Natural killer cell (primary cell): ENCODE results near the gene ELMO3. TPM values are rescaled to one million over a fixed set of nuclear protein-coding genes. Genes with fewer than 3 reads are reported as not detected.

ENCODE experiments used
- ATAC-seq, 3 donors: fragments of 150-1000 bp in 2 of 3; fragments of 200-7000 bp in 1 of 3; cut with Tn5 transposase; 1 replicate in 1 of 3; 2 replicates in 2 of 3; pipeline ENCODE4 v1.10.0; 2021; ENCODE audit warnings: mild to moderate bottlenecking in 2 of 3, moderate library complexity in 2 of 3
- DNase-seq, 2 donors: peaks; one replicate each; pipeline versions ENCODE4 v3.0.0 to v3.0.0-alpha.2; 2013 to 2021; ENCODE audit warnings: mixed read lengths in 1 of 2
- H3K27ac ChIP-seq: one replicate; pipeline ENCODE4 v1.5.1; 2013; ENCODE audit warnings: mild to moderate bottlenecking, low read length
- H3K27me3 ChIP-seq: one replicate; pipeline ENCODE4 v1.6.1; 2013; ENCODE audit warnings: low read length; ENCODE audit not compliant: control insufficient read depth, insufficient read depth
- H3K36me3 ChIP-seq: one replicate; pipeline ENCODE4 v1.6.1; 2013; ENCODE audit warnings: low read length; ENCODE audit not compliant: control insufficient read depth, insufficient read depth
- H3K4me1 ChIP-seq: one replicate; pipeline ENCODE4 v1.6.1; 2013; ENCODE audit warnings: low read length; ENCODE audit not compliant: control insufficient read depth, insufficient read depth
- H3K4me3 ChIP-seq: one replicate; pipeline ENCODE4 v1.5.1; 2013; ENCODE audit warnings: low read length
- H3K9me3 ChIP-seq: one replicate; pipeline ENCODE4 v1.6.1; 2013; ENCODE audit warnings: low read length; ENCODE audit not compliant: control insufficient read depth, insufficient read depth
- H3K27ac Mint-ChIP-seq, 2 donors: one replicate each; pipeline ENCODE4 v1.8.0; 2022; ENCODE audit warnings: mild to moderate bottlenecking in 2 of 2, mixed read lengths in 2 of 2, moderate library complexity in 1 of 2
- H3K27me3 Mint-ChIP-seq, 2 donors: one replicate each; pipeline ENCODE4 v1.8.0; 2022; ENCODE audit warnings: low read depth in 2 of 2, mixed read lengths in 2 of 2
- H3K36me3 Mint-ChIP-seq: one replicate; pipeline ENCODE4 v1.8.0; 2022; ENCODE audit warnings: mixed read lengths
- H3K4me1 Mint-ChIP-seq, 2 donors: one replicate each; pipeline ENCODE4 v1.8.0; 2022; ENCODE audit warnings: mixed read lengths in 2 of 2
- H3K4me3 Mint-ChIP-seq: one replicate; pipeline ENCODE4 v1.8.0; 2022; ENCODE audit warnings: mild to moderate bottlenecking, moderate library complexity, mixed read lengths
- H3K9me3 Mint-ChIP-seq, 2 donors: one replicate each; pipeline ENCODE4 v1.8.0; 2022; ENCODE audit warnings: mixed read lengths in 2 of 2
- CTCF ChIP-seq: fragments of 200-600 bp; IDR thresholded peaks from one replicate; pipeline ENCODE4 v1.8.0; 2022; ENCODE audit warnings: antibody characterized with exemption
- WGBS: methylation state at CpG from one replicate; pipeline ENCODE4 v1.1.7; 2013; ENCODE audit warnings: missing lambda C conversion rate; ENCODE audit not compliant: insufficient coverage; 5-methylcytosine and 5-hydroxymethylcytosine counted together
- intact Hi-C: fragments of 100-400 bp; cut with micrococcal nuclease; formaldehyde crosslinking; loops from one replicate; pipeline ENCODE4 v1.14.2; 2022
- total RNA-seq, 4 donors: library from RNA; stranded (reverse); fragments of 120-200 nt in 1 of 4; gene quantifications; one replicate each; pipeline versions ENCODE4 v1.2.3 to v1.2.4, GENCODE V29; 2013 to 2022

Gene ELMO3
- total RNA-seq, 3 donors from 2014 or later (not counting 1 experiment from before 2014, with no cell fraction given): 1.9 to 3.3 (median 2.3) TPM

- H3K9me3 Mint-ChIP-seq: no peaks in the 10 kb centered on the region
- DNase-seq: peak; percentile 90 to 97
- peak; percentile 93 to 97 (median 94) for ATAC-seq
- Histone ChIP-seq H3K36me3 (no peaks in the 10 kb centered on the region), H3K4me3 (peak within 1 kb of the TSS; percentile 63), H3K4me1 (peaks cover 24% of the 10 kb centered on the region), H3K9me3 (no peaks in the 10 kb centered on the region), H3K27me3 (peaks cover 2% of the 10 kb centered on the region), H3K27ac (peak within 1 kb of the TSS; percentile 79)
- peaks cover 0 to 7% of the 10 kb centered on the region in 2 donors for H3K27me3 Mint-ChIP-seq
- no peak for TF ChIP-seq CTCF
- 0% methylated on average over 77 of the region's 77 CpGs for WGBS
- peak within 1 kb of the TSS in 1 of 2 donors; percentile 83 for H3K27ac Mint-ChIP-seq
- intact Hi-C loops: loop anchor here (1.0 to 2.0 kb wide), 4 partner anchors 8 to 63 kb away; partner anchors contain the start of genes E2F4, FBXL8, FHOD1 and TMEM208
- no peaks in the 10 kb centered on the region for H3K36me3 Mint-ChIP-seq
- H3K4me3 Mint-ChIP-seq: peak within 1 kb of the TSS; percentile 95
- peaks cover 8 to 13% of the 10 kb centered on the region in 2 donors for H3K4me1 Mint-ChIP-seq
Observed at GRCh38 chr16:67183627-67184452, 15.1 kb upstream of the ELMO3 start, which contains the start of gene MATCAP1. Gene MATCAP1 (minus strand): TSS chr16:67183963. CDS start chr16:67180610, 3,353 bp downstream.

- no peaks in the 10 kb centered on the region for H3K9me3 Mint-ChIP-seq
- H3K36me3 Mint-ChIP-seq: no peaks in the 10 kb centered on the region
- intact Hi-C loops: loop anchor here (2.0 kb wide), 1 partner anchor 42 kb away; the partner anchor contains the start of gene TMEM208
Observed at GRCh38 chr16:67184453-67184994, 14.4 kb upstream of the ELMO3 start.

GRCh38 chr16:67184995-67185650, 13.8 kb upstream of the ELMO3 start:
- peak overlapping the region; percentile 95 for H3K4me3 Mint-ChIP-seq
- H3K36me3 ChIP-seq: no peaks in the 10 kb centered on the region
- H3K4me1 ChIP-seq: peaks cover 23% of the 10 kb centered on the region
- H3K27me3 Mint-ChIP-seq: peaks cover 0 to 5% of the 10 kb centered on the region in 2 donors
- DNase-seq: peak; percentile 83 to 89
- peak overlapping the region; percentile 82 to 83 for H3K27ac Mint-ChIP-seq
- intact Hi-C loops: loop anchor here (1.0 to 2.0 kb wide), 2 partner anchors 42 to 208 kb away; partner anchors contain the start of gene TMEM208
- H3K9me3 ChIP-seq: no peaks in the 10 kb centered on the region
- no peak overlapping the region for H3K27ac ChIP-seq
- H3K4me3 ChIP-seq: no peak overlapping the region
- peak; percentile 37 to 52 (median 48) for ATAC-seq
- 18% methylated on average over 43 of the region's 43 CpGs for WGBS
- H3K9me3 Mint-ChIP-seq: no peaks in the 10 kb centered on the region
- no peaks in the 10 kb centered on the region for H3K36me3 Mint-ChIP-seq
- TF ChIP-seq CTCF: peak; percentile 84
- H3K27me3 ChIP-seq: peaks cover 2% of the 10 kb centered on the region
- peaks cover 8 to 11% of the 10 kb centered on the region in 2 donors for H3K4me1 Mint-ChIP-seq

More at GRCh38 chr16:67184453-67184994, 14.4 kb upstream of the ELMO3 start:
- peaks cover 8 to 11% of the 10 kb centered on the region in 2 donors for H3K4me1 Mint-ChIP-seq
- peak overlapping the region in 1 of 2 donors; percentile 83 for H3K27ac Mint-ChIP-seq
- DNase-seq (no peak), ATAC-seq (peak in 1 of 3 donors; percentile 1)
- H3K4me1 ChIP-seq: peaks cover 23% of the 10 kb centered on the region
- H3K27me3 Mint-ChIP-seq: peaks cover 0 to 5% of the 10 kb centered on the region in 2 donors
- peak overlapping the region; percentile 63 for H3K4me3 ChIP-seq
- peak overlapping the region; percentile 95 for H3K4me3 Mint-ChIP-seq
- TF ChIP-seq CTCF: no peak
- H3K9me3 ChIP-seq: no peaks in the 10 kb centered on the region
- H3K36me3 ChIP-seq: no peaks in the 10 kb centered on the region
- WGBS: 9% methylated on average over 59 of the region's 59 CpGs
- no peak overlapping the region for H3K27ac ChIP-seq
- H3K27me3 ChIP-seq: peaks cover 2% of the 10 kb centered on the region
